ENCODE results near the gene REST.
"Not testable (repeated sequence)": the region's sequence is repeated elsewhere in the genome, so short reads cannot be mapped to it uniquely, and the experiment has no call there.

REST gene, protein sequence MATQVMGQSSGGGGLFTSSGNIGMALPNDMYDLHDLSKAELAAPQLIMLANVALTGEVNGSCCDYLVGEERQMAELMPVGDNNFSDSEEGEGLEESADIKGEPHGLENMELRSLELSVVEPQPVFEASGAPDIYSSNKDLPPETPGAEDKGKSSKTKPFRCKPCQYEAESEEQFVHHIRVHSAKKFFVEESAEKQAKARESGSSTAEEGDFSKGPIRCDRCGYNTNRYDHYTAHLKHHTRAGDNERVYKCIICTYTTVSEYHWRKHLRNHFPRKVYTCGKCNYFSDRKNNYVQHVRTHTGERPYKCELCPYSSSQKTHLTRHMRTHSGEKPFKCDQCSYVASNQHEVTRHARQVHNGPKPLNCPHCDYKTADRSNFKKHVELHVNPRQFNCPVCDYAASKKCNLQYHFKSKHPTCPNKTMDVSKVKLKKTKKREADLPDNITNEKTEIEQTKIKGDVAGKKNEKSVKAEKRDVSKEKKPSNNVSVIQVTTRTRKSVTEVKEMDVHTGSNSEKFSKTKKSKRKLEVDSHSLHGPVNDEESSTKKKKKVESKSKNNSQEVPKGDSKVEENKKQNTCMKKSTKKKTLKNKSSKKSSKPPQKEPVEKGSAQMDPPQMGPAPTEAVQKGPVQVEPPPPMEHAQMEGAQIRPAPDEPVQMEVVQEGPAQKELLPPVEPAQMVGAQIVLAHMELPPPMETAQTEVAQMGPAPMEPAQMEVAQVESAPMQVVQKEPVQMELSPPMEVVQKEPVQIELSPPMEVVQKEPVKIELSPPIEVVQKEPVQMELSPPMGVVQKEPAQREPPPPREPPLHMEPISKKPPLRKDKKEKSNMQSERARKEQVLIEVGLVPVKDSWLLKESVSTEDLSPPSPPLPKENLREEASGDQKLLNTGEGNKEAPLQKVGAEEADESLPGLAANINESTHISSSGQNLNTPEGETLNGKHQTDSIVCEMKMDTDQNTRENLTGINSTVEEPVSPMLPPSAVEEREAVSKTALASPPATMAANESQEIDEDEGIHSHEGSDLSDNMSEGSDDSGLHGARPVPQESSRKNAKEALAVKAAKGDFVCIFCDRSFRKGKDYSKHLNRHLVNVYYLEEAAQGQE

DNA sequence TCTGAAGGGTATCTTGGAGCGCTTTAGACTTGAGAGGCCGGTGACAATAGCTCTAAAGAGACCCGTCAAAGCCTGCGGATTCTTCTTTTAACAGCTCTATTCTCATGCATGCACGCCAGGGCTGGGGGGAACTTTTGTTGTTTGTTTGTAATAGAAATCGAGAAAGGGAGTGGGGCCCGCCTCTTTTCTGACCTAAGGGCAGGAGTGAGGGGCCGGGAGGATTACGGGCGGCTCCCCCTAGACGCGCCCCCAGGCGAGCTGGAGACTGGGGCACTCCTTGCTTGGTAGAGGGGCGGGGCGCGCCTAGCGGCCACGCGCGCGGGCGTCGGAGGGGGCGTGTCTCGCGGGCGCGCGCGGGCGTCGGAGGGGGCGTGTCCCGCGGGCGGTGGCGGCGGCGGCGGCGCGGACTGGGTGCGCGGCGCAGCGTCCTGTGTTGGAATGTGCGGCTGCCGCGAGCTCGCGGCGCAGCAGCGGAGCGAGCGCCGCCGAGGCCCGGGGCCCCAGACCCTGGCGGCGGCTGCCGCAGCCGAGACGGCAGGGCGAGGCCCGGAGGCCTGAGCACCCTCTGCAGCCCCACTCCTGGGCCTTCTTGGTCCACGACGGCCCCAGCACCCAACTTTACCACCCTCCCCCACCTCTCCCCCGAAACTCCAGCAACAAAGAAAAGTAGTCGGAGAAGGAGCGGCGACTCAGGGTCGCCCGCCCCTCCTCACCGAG, at the start of gene REST:
Gene REST, plus strand, starts transcription at position 412 of the 717 bp plus-strand sequence. CDS start 2,739 bp downstream, outside the sequence.
- DNase-seq, result peak; percentile 92 to 93

DNA sequence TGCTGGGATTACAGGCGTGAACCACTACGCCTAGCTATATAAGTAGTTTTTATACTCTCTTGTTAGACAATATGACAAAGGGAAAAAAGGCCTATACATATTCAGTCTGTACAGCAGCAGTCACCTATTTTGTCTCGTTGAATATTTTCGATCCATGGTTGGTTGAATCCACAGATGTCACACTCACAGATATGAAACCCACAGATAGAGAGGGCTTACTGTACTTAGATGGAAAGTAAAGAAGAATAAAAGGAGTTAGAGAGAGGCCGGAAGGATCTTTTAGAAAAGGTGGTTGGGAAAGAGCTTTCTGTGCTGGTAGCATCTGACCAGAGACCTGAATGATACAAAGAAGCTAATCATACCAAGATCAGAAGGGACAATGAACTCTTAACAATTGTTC, 47.9 kb upstream of the REST start:
- no peak for DNase-seq

DNA sequence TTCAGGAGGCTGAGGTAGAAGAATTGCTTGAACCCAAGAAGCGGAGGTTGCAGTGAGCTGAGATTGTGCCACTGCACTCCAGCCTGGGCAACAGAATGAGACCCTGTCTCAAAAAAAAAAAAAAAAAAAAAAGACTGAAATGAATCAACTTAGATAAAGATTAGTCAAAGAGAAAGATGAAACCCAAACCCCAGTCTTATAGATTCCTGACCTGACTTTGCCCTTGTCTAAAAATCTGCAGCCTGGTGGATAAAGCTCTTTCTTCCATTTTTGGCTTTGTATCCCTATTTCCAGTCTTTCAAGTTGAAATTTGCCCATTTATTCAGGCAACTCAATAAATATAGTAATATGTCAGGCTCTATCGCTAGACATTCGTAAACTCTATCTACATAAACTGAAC, 46.9 kb upstream of the REST start:
- DNase-seq, result no peak

DNA sequence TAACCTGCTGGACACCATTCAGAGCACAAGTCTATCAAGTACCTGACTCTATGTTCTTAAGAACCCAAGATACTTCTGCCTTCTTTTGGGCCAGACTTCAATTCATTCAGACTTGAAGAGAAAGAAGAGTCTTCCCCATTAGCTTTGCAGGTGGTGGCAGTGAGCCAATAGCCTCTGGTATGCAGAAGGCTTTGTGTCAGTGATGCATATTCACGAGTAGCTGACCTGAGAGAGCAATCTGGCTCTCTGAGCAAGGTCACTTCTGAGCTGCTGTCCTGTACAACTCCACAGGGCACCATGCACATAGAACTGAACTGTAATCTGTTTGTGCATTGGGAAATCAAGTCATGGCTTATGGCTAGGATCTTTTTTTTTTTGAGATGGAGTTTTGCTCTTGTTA, 46.3 kb upstream of the REST start:
- DNase-seq, result no peak

DNA sequence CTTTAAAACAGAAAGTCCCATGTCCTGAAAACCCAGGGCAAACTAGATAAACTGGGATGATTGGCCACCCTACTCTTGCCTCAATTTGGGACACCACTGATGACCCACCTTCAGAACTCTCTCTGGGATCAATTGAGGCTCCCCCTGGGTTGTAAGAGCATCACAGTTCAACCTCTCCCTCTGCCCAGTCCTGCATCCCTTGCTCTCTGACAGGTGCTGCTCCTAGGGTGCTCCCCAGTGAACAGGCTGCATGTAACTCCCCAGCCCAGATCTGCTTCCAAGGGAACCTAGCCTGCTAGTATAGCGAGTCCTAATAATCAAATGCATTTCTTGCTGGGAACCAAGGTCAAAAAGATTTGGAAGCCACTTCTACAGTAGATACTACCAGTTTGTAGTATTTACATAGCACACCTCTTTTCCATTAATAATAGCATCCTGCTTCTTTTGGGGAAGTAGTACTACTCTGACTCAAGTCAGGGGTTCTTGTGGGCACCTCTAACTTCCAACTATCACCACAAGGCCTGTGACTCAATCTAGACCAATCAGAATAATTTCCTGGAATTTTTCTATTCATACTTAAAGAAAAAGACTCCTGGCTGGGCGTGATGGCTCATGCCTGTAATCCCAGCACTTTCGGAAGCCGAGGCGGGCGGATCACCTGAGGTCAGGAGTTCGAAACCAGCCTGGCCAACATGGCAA, 44.1 kb upstream of the REST start:
- peak; percentile 93 to 97 for DNase-seq

DNA sequence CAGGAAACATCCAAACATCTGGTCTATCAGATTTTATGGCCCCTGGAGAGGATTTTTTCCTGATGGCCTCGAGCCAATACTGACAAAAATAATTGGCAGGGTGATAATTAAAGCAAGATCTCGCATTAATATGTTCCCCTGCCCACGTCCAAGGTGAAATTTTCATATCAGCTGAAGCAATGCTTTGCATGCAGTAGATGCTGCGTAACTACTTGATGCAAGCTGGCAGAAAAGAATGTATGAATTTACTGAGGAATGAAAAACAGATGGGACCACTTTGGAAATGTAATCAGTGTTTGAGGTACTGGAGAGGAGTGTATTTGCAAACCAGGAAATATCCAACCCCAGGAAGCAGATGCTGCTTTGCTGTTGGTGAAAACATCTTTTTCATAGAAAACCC, 36.8 kb upstream of the REST start:
- no peak for DNase-seq

DNA sequence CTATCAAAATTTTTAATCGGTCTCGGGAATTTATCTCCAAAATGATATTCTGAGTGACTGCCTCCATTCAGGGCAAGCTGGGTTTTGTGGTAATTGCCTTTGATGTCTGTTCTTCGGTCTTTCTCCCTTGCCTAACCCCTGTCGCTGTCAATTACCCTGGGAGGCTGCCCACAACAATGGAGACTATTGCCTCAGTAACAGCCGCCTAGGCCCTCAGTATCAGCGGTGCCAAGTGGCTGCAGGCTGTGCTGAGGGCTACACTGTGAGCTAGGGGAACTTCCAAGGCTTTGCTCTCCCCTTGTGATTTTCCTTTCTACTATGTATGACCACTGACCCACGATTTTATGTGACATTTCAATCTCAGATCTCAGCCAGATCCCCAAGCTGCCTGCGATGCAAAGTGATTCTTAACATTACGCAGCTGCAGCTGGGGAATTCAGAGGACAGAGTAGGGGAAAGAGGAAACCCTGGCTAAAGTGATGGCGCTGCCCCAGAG, 36.3 kb upstream of the REST start:
- DNase-seq, result no peak

DNA sequence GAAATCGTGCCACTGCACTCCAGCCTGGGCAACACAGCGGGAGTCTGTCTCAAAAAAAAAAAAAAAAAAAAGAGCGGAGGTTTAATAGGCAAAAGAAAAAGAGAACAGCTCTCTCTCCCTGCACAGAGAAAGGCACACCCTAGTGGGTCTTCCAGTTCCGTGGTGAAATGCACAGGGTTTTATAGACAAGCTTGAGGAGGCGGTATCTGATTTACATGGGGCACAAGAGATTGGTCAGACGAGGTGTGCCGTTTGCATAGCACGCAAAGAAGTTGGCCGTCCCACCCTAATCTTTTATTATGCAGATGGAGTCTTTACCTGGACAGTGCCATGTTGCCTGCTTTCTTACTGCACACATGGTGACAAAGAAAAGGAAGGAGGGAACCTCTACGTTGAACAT, 33.5 kb upstream of the REST start:
- DNase-seq, result no peak

DNA sequence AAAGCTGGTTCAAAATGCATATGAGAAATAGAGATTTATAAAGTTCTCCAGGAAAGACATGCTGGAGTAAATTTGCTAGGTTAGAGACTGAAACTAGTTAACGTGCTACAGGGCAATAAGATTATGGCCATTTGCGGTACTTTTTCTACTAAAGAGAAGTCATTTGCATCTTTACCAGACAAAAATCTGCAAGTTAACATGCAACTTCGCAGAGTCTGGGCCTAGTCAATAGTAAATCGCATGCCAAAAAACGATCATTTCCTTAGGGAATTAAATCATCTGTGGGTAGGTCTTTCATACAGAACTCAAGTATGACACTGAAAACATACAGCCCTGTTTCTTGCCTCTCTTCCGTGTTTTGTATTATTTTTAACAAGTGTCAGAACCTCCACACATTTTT, 32.8 kb upstream of the REST start:
- no peak for DNase-seq

DNA sequence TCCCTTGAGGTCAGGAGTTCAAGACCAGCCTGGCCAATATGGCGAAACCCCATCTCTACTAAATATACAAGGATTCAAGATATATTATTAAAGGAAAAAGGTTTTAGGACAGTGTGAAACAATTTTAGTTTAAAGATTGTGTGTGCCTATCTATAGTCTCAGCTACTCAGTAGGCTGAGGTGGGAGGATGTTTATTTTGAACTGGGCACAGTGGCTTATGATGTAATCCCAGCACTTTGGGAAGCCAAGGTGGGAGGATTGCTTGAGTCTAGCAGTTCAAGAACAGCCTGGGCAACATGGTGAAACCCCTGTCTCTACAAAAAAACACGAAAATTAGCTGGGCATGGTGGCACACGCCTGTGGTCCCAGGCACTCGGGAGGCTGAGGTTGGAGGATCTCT, 31.4 kb upstream of the REST start:
- DNase-seq, result no peak

DNA sequence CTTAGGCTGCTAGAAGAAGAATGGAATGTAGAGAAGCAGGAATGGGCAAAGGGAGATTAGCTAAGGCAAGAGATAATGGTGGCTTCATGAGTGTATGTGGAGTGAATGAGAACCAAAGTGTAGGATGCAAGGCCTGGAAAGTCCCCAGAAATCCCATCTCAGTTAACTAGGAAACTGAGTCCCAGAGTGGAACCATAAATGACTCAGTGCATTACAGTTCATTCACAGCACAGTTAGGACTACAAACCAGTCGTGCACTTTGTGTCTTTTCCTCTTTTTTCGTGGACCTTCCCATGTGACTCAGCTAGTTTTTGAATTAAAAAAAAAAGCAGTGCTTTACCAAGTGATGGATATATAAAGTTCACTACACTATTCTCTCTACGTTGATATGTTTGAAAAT, 27.7 kb upstream of the REST start:
- no peak for DNase-seq

DNA sequence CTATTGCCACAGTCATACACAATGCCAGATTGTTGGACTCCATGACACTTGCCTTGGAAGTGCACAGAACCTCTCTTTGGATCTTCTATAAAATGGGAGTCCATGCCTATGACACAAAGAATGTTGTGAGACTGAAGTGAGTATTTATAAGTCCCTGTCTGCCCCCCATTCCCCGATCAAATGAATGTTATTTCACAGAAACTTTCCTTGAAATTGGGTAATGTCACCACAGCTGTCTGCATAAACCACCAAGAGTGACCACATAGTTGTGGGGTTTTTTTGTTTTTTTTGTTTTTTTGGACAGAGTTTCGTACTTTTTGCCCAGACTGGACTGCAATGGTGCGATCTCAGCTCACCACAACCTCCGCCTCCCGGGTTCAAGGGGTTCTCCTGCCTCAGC, 27.1 kb upstream of the REST start:
- DNase-seq, result no peak

DNA sequence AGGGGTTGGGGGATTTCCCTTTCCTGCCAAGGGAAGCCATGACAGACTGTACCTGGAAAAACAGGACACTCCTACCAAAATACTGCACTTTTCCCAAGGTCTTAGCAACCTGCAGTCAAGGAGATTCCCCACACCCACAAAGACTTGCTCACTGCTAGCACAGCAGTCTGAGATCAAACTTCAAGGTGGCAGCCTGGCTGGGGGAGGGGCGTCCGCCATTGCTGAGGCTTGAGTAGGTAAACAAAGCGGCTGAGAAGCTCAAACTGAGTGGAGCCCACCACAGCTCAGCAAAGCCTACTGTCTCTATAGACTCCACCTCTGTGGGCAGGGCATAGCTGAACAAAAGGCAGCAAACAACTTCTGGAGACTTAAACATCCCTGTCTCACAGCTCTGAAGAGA, 23.2 kb upstream of the REST start:
- not testable (repeated sequence) for DNase-seq

DNA sequence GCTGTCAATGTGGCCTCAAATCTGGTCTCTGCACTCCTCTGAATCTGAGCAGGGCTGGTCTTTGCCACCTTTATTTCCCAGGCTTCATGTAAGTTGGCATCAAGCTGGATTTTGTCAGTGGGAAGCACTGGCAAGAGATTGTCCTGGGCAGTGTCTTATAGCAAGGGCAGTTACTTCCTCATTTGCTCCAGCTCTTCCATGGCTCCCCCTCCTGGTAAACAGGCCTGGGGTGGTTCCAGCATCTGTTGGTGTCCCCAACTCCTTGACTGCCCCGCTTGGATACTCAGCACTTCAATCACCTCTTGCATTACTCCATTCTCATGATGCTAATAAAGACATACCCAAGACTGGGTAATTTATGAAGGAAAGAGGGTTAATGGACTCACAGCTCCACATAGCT, 15.0 kb upstream of the REST start:
- peak; percentile 54 to 72 for DNase-seq

DNA sequence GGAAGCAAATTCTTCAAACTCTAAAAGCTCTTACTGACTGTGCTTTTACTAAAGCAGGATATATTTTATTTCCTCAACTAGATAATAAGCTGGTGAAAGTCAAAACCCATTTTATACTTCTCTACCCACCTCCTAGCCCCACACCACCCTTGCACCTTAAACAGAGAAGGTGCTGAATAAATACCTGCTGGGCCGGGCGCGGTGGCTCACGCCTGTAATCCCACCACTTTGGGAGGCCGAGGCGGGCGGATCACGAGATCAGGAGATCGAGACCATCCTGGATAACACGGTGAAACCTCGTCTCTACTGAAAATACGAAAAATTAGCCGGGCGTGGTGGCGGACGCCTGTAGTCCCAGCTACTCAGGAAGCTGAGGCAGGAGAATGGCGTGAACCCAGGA, 9.9 kb upstream of the REST start:
- not testable (repeated sequence) for DNase-seq

DNA sequence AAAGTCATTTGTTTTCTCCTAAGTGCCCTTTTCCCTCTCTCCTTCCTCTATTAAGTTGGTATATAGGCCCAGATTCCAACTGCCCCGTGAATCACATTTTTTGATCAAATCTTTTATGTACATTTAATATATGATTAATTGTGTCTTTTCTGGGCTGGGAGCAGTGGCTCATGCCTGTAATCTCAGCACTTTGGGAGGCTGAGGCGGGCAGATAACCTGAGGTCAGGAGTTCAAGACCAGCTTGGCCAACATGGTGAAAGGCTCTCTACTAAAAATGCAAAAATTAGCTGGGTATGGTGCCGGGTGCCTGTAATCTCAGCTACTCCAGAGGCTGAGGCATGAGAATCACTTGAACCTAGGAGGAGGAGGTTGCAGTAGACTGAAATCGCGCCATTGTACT, 7.5 kb upstream of the REST start:
- not testable (repeated sequence) for DNase-seq

DNA sequence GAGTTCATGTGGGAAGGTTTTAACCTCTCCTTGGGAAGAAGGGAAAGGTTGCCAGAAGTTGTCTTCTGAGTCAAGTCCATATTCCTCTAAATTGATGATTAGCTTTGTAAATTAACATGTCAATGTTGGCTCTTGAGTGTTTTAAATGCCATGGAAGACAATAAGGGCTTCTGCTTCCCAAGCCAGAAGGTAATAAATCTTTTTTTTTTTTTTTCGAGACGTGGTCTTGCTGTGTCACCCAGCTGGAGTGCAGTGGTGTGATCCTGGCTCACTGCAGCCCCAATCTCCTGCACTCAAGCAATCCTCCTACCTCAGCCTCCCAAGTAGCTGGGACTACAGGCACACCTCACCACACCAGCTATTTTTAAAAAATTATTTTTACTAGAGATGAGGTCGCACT, 5.0 kb upstream of the REST start:
- DNase-seq, result no peak

DNA sequence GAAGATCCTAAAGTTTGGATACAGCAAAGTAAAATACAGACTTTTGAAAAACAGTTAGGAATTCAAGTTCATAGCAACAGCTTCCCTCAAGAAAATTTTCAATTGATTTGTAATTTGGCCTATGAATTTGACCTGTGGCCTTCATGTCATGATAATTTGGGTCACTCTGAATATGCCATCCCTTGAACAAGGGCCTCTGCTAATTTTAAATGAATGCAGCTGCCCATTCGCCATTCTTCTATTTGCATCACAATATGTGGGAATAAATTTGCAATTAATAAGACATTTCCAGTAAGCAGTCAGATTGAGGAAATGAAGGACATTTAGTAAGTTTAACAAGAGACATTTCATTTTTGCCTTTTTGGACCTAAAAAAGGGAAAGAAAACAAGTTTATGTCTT, 1.9 kb upstream of the REST start:
- no peak for DNase-seq

DNA sequence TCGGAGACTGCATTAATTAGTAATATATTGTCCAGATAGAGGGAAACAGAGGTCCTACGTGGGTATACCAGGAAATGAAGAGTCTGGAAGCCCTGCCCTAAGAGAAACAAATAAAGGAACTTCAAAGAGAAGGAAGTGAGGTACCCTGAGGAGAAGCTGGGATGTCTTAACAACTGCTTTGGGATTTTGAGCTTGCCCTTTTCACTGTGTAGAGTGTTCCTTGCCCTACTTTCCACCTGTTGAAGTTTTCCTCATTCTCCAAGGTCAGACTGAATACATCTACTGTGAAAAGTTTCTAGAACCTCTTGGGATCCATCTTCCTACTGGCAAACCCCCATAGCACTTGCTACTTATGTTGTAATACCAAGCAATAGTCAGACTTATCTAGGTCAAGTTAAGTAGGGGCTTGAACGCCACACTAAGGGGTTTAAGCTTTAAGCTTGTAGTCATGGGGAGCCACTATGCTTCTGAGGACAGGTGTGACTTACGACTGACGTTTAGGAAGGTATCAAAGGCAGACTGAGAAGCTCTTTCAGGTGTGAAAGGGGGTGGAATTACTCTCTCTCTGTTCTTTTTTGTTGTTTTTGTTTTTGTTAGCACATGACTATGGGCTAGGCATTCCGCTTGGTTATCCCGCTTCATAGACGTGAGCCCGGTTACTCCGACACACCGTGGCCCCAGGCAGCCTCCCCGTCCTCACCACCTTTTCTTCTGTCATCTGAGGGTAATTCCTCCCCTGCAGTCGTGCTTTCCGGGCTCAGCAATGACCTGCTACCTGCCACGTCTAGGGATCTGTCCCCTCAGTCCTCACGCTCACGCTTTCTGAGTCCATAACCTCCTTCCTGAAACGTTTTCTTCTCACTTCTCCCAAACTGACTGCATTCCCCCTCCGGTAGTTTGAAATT, 959 bp upstream of the REST start:
- peak; percentile 55 to 61 for DNase-seq

DNA sequence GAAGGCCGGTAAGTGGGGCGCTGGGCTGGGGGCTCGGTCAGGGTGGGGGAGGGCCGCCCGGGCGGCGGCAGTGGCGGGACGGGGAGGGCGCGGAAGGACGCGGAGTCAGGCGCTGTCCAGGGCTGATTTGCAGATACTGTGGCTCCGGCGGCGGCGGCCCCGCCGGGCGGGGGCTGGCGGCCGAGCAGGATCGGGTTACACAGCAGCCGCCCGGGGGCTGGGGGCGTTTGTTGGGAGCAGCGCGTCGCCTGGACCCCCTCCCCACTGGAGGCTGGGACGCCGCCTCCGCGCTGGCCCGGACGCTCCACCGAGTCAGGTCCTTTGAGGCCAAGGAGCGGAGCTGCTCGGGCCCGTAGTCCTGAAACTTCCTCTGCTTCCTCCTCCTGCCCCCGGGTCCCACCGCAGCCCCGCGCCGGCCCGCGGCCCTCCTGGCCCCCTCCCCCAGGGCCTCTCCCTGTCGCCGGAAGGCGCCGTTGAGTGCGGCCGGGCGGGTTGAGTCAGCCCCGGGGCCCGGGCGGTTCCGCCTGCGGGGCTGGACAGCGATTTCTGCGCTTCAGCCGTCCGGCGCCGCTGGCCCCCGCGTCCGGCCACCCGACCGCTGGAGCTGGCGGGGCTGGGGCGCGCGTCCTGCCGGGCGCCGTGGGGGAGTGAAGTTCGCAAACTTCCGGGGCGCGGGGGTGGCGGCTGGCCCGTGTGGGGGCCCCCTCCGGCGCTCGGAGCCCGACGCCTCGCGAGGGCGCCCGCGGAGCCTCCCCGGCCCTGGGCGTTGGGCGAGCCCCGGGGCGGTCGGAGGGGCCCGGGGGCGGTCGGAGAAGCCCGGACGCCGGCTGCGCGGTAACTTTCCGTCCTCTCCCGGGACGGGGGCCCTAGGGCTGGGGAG, 746 bp downstream of the REST start:
- peak; percentile 91 to 97 for DNase-seq

All from Kasumi-1 (cell line).